ENCODE measurements around the gene KCNA5. TPM values are rescaled to one million over a fixed set of nuclear protein-coding genes. Genes with fewer than 3 reads are reported as not detected.

The KCNA5 gene
- not detected for total RNA-seq

- no peaks in the 10 kb centered on the region for H3K4me1 Mint-ChIP-seq (ENCODE audit: low read depth)
- no peak within 1 kb of the TSS for H3K27ac Mint-ChIP-seq
- peaks cover 33% of the 10 kb centered on the region for H3K27me3 Mint-ChIP-seq (ENCODE audit: low read depth)
- no peaks in the 10 kb centered on the region for H3K36me3 Mint-ChIP-seq (ENCODE audit: low read depth)
- CTCF ChIA-PET, result no interaction called here
- H3K9me3 Mint-ChIP-seq, result no peaks in the 10 kb centered on the region
- H3K4me3 Mint-ChIP-seq, result no peak within 1 kb of the TSS
- DNase-seq, result no peak
- intact Hi-C loops (cut with micrococcal nuclease), result no loop called here
Measured at GRCh38 chr12:5043589-5044419, at the start of gene KCNA5. KCNA5 (plus strand) TSS chr12:5043879; CDS start chr12:5044148, 269 bp downstream.

GRCh38 chr12:4994622-4995021 lies 49.1 kb upstream of the KCNA5 start:
- CTCF ChIA-PET, result interaction anchor here (1.8 kb wide), 1 partner anchor 138 kb away, joined by 6 read pairs; no protein-coding TSS in a partner anchor
- Mint-ChIP-seq H3K9me3 (no peaks in the 10 kb centered on the region), H3K4me3 (no peak overlapping the region), H3K4me1 (ENCODE audit: low read depth) (no peaks in the 10 kb centered on the region), H3K27ac (no peak overlapping the region), H3K36me3 (ENCODE audit: low read depth) (no peaks in the 10 kb centered on the region), H3K27me3 (ENCODE audit: low read depth) (peaks cover 6% of the 10 kb centered on the region)
- no peak for DNase-seq
- intact Hi-C loops (cut with micrococcal nuclease), result no loop called here

GRCh38 chr12:4996714-4997113 lies 47.0 kb upstream of the KCNA5 start:
- no peak overlapping the region for H3K4me3 Mint-ChIP-seq
- CTCF ChIA-PET, result no interaction called here
- intact Hi-C loops (cut with micrococcal nuclease), result no loop called here
- H3K9me3 Mint-ChIP-seq, result no peaks in the 10 kb centered on the region
- no peaks in the 10 kb centered on the region for H3K36me3 Mint-ChIP-seq (ENCODE audit: low read depth)
- peaks cover 8% of the 10 kb centered on the region for H3K27me3 Mint-ChIP-seq (ENCODE audit: low read depth)
- H3K4me1 Mint-ChIP-seq (ENCODE audit: low read depth), result no peaks in the 10 kb centered on the region
- no peak for DNase-seq
- no peak overlapping the region for H3K27ac Mint-ChIP-seq

- Mint-ChIP-seq H3K36me3 (ENCODE audit: low read depth) (no peaks in the 10 kb centered on the region), H3K9me3 (no peaks in the 10 kb centered on the region), H3K27ac (no peak overlapping the region), H3K4me1 (ENCODE audit: low read depth) (no peaks in the 10 kb centered on the region), H3K27me3 (ENCODE audit: low read depth) (peaks cover 8% of the 10 kb centered on the region), H3K4me3 (no peak overlapping the region)
- CTCF ChIA-PET, result no interaction called here
- DNase-seq, result no peak
- intact Hi-C loops (cut with micrococcal nuclease), result no loop called here
Measured at GRCh38 chr12:4997939-4998338, 45.7 kb upstream of the KCNA5 start.

- intact Hi-C loops (cut with micrococcal nuclease), result no loop called here
- CTCF ChIA-PET, result interaction anchor here (0.6 to 1.5 kb wide), 3 partner anchors 49 to 143 kb away, joined by 3 to 4 read pairs (median 4); no protein-coding TSS in a partner anchor
- Mint-ChIP-seq H3K9me3 (no peaks in the 10 kb centered on the region), H3K27ac (no peak overlapping the region), H3K4me1 (ENCODE audit: low read depth) (no peaks in the 10 kb centered on the region), H3K36me3 (ENCODE audit: low read depth) (no peaks in the 10 kb centered on the region), H3K27me3 (ENCODE audit: low read depth) (peaks cover 11% of the 10 kb centered on the region), H3K4me3 (no peak overlapping the region)
- DNase-seq, result no peak
Measured at GRCh38 chr12:5000204-5000603, 43.5 kb upstream of the KCNA5 start.

GRCh38 chr12:5000658-5001385 lies 42.9 kb upstream of the KCNA5 start:
- H3K9me3 Mint-ChIP-seq, result no peaks in the 10 kb centered on the region
- H3K27me3 Mint-ChIP-seq (ENCODE audit: low read depth), result peaks cover 11% of the 10 kb centered on the region
- no peak overlapping the region for H3K27ac Mint-ChIP-seq
- intact Hi-C loops (cut with micrococcal nuclease), result no loop called here
- no peaks in the 10 kb centered on the region for H3K4me1 Mint-ChIP-seq (ENCODE audit: low read depth)
- DNase-seq, result no peak
- no peak overlapping the region for H3K4me3 Mint-ChIP-seq
- CTCF ChIA-PET, result interaction anchor here (0.6 to 1.5 kb wide), 3 partner anchors 50 to 144 kb away, joined by 3 to 4 read pairs (median 4); no protein-coding TSS in a partner anchor
- no peaks in the 10 kb centered on the region for H3K36me3 Mint-ChIP-seq (ENCODE audit: low read depth)

GRCh38 chr12:5003025-5003666 lies 40.5 kb upstream of the KCNA5 start:
- CTCF ChIA-PET, result interaction anchor here (0.6 to 1.5 kb wide), 5 partner anchors 30 to 148 kb away, joined by 3 to 5 read pairs (median 3); no protein-coding TSS in a partner anchor
- Mint-ChIP-seq H3K27ac (no peak overlapping the region), H3K4me3 (no peak overlapping the region), H3K9me3 (no peaks in the 10 kb centered on the region), H3K4me1 (ENCODE audit: low read depth) (no peaks in the 10 kb centered on the region), H3K36me3 (ENCODE audit: low read depth) (no peaks in the 10 kb centered on the region), H3K27me3 (ENCODE audit: low read depth) (peaks cover 8% of the 10 kb centered on the region)
- DNase-seq, result peak; percentile 66
- intact Hi-C loops (cut with micrococcal nuclease), result loop anchor here (1.0 kb wide), 1 partner anchor 148 kb away; no protein-coding TSS in a partner anchor

- Mint-ChIP-seq H3K9me3 (no peaks in the 10 kb centered on the region), H3K27ac (no peak overlapping the region), H3K4me3 (no peak overlapping the region), H3K27me3 (ENCODE audit: low read depth) (no peaks in the 10 kb centered on the region), H3K4me1 (ENCODE audit: low read depth) (no peaks in the 10 kb centered on the region), H3K36me3 (ENCODE audit: low read depth) (no peaks in the 10 kb centered on the region)
- intact Hi-C loops (cut with micrococcal nuclease), result no loop called here
- DNase-seq, result no peak
- CTCF ChIA-PET, result interaction anchor here (0.6 kb wide), 1 partner anchor 76 kb away, joined by 3 read pairs; no protein-coding TSS in a partner anchor
Measured at GRCh38 chr12:5008661-5009060, 35.0 kb upstream of the KCNA5 start.

GRCh38 chr12:5010151-5010550 lies 33.5 kb upstream of the KCNA5 start:
- no peak for DNase-seq
- H3K4me1 Mint-ChIP-seq (ENCODE audit: low read depth), result no peaks in the 10 kb centered on the region
- no peak overlapping the region for H3K4me3 Mint-ChIP-seq
- no peak overlapping the region for H3K27ac Mint-ChIP-seq
- CTCF ChIA-PET, result no interaction called here
- no peaks in the 10 kb centered on the region for H3K9me3 Mint-ChIP-seq
- no peaks in the 10 kb centered on the region for H3K36me3 Mint-ChIP-seq (ENCODE audit: low read depth)
- H3K27me3 Mint-ChIP-seq (ENCODE audit: low read depth), result no peaks in the 10 kb centered on the region
- intact Hi-C loops (cut with micrococcal nuclease), result no loop called here

- Mint-ChIP-seq H3K27me3 (ENCODE audit: low read depth) (no peaks in the 10 kb centered on the region), H3K4me1 (ENCODE audit: low read depth) (no peaks in the 10 kb centered on the region), H3K4me3 (no peak overlapping the region), H3K36me3 (ENCODE audit: low read depth) (no peaks in the 10 kb centered on the region), H3K27ac (no peak overlapping the region), H3K9me3 (no peaks in the 10 kb centered on the region)
- intact Hi-C loops (cut with micrococcal nuclease), result no loop called here
- no peak for DNase-seq
- CTCF ChIA-PET, result interaction anchor here (0.6 kb wide), 1 partner anchor 10 kb away, joined by 3 read pairs; no protein-coding TSS in a partner anchor
Measured at GRCh38 chr12:5012337-5012736, 31.3 kb upstream of the KCNA5 start.

GRCh38 chr12:5013266-5013730 lies 30.4 kb upstream of the KCNA5 start:
- Mint-ChIP-seq H3K4me1 (ENCODE audit: low read depth) (no peaks in the 10 kb centered on the region), H3K27ac (no peak overlapping the region), H3K27me3 (ENCODE audit: low read depth) (no peaks in the 10 kb centered on the region), H3K36me3 (ENCODE audit: low read depth) (no peaks in the 10 kb centered on the region), H3K9me3 (no peaks in the 10 kb centered on the region), H3K4me3 (no peak overlapping the region)
- DNase-seq, result no peak
- intact Hi-C loops (cut with micrococcal nuclease), result no loop called here
- CTCF ChIA-PET, result interaction anchor here (1.1 kb wide), 1 partner anchor 158 kb away, joined by 3 read pairs; no protein-coding TSS in a partner anchor

- H3K27me3 Mint-ChIP-seq (ENCODE audit: low read depth), result no peaks in the 10 kb centered on the region
- H3K9me3 Mint-ChIP-seq, result no peaks in the 10 kb centered on the region
- no peak overlapping the region for H3K4me3 Mint-ChIP-seq
- H3K27ac Mint-ChIP-seq, result no peak overlapping the region
- no peaks in the 10 kb centered on the region for H3K36me3 Mint-ChIP-seq (ENCODE audit: low read depth)
- intact Hi-C loops (cut with micrococcal nuclease), result no loop called here
- DNase-seq, result no peak
- H3K4me1 Mint-ChIP-seq (ENCODE audit: low read depth), result no peaks in the 10 kb centered on the region
- CTCF ChIA-PET, result no interaction called here
Measured at GRCh38 chr12:5014269-5014668, 29.4 kb upstream of the KCNA5 start.

Data from activated naive CD4-positive, alpha-beta T cell treated with anti-CD3 and anti-CD28 coated beads for 36 hours (primary cell).